ENCODE measurements around the gene CFB.

CFB gene

GRCh38 chr6:31918069-31918720 lies 27.7 kb upstream of the CFB start:
- Histone ChIP-seq H2BK15ac (ENCODE audit: low read length) (no peak overlapping the region), H3K9me3 (replicated peaks in 1 of 2; ENCODE audit: control insufficient read depth in 2 of 2, insufficient read depth in 1 of 2, low read depth in 1 of 2, low read length in 2 of 2) (peaks cover 0 to 2% of the 10 kb centered on the region in 2 donors), H3K4ac (ENCODE audit: low read length) (no peak overlapping the region), H3K4me2 (ENCODE audit: insufficient read depth, low read length, poor library complexity, severe bottlenecking) (no peak overlapping the region), H3K23ac (ENCODE audit: low read depth, low read length, poor library complexity) (no peak overlapping the region), H2AK5ac (ENCODE audit: low read depth, low read length) (no peak overlapping the region), H2BK120ac (ENCODE audit: low read depth, low read length) (no peak overlapping the region), H3K9ac (ENCODE audit: low read depth, low read length, poor library complexity) (no peak overlapping the region), H4K91ac (ENCODE audit: low read depth, low read length, poor library complexity) (no peak overlapping the region), H4K8ac (ENCODE audit: low read depth, low read length) (no peak overlapping the region), H3K79me1 (ENCODE audit: low read depth, low read length) (no peaks in the 10 kb centered on the region), H2BK12ac (ENCODE audit: low read length) (no peak overlapping the region), H3K27me3 (ENCODE audit: control insufficient read depth in 3 of 3, insufficient read depth in 3 of 3, low read depth in 1 of 3, low read length in 3 of 3) (peaks cover 0 to 3% (median 0%) of the 10 kb centered on the region in 3 experiments), H3K27ac (replicated peaks; ENCODE audit: low read length) (no peak overlapping the region), H3K4me3 (ENCODE audit: low read length in 2 of 2) (no peak overlapping the region), H3K36me3 (replicated peaks in 1 of 2; ENCODE audit: control insufficient read depth in 2 of 2, insufficient read depth in 2 of 2, low read length in 2 of 2) (no peaks in the 10 kb centered on the region), H2AFZ (ENCODE audit: low read length) (no peak overlapping the region), H3K18ac (ENCODE audit: low read length) (no peak overlapping the region), H3K4me1 (ENCODE audit: control insufficient read depth in 2 of 2, insufficient read depth in 1 of 2, low read depth in 1 of 2, low read length in 2 of 2) (no peaks in the 10 kb centered on the region), H2BK5ac (ENCODE audit: low read length) (no peak overlapping the region), H3K14ac (ENCODE audit: low read length) (no peak overlapping the region)
- DNase-seq (ENCODE audit: low spot score), result no peak
- WGBS, 2 donors (ENCODE audit: extremely low coverage in 2 of 2, insufficient read length in 2 of 2, insufficient replicate concordance in 1 of 2), result no CpG with 5 or more reads among the region's 8 CpGs

- Histone ChIP-seq H3K4me2 (ENCODE audit: insufficient read depth, low read length, poor library complexity, severe bottlenecking) (no peak overlapping the region), H2AK5ac (ENCODE audit: low read depth, low read length) (no peak overlapping the region), H2BK5ac (ENCODE audit: low read length) (no peak overlapping the region), H3K79me1 (ENCODE audit: low read depth, low read length) (no peaks in the 10 kb centered on the region), H4K91ac (ENCODE audit: low read depth, low read length, poor library complexity) (no peak overlapping the region), H3K4ac (ENCODE audit: low read length) (no peak overlapping the region), H3K4me3 (ENCODE audit: low read length in 2 of 2) (no peak overlapping the region), H3K23ac (ENCODE audit: low read depth, low read length, poor library complexity) (no peak overlapping the region), H2BK15ac (ENCODE audit: low read length) (no peak overlapping the region), H3K9ac (ENCODE audit: low read depth, low read length, poor library complexity) (no peak overlapping the region), H3K36me3 (replicated peaks in 1 of 2; ENCODE audit: control insufficient read depth in 2 of 2, insufficient read depth in 2 of 2, low read length in 2 of 2) (no peaks in the 10 kb centered on the region), H2BK12ac (ENCODE audit: low read length) (no peak overlapping the region), H2BK120ac (ENCODE audit: low read depth, low read length) (no peak overlapping the region), H3K18ac (ENCODE audit: low read length) (no peak overlapping the region), H2AFZ (ENCODE audit: low read length) (no peak overlapping the region), H3K27me3 (ENCODE audit: control insufficient read depth in 3 of 3, insufficient read depth in 3 of 3, low read depth in 1 of 3, low read length in 3 of 3) (peaks cover 0 to 5% (median 0%) of the 10 kb centered on the region in 3 experiments), H3K14ac (ENCODE audit: low read length) (no peak overlapping the region), H4K8ac (ENCODE audit: low read depth, low read length) (no peak overlapping the region), H3K4me1 (ENCODE audit: control insufficient read depth in 2 of 2, insufficient read depth in 1 of 2, low read depth in 1 of 2, low read length in 2 of 2) (no peaks in the 10 kb centered on the region), H3K9me3 (replicated peaks in 1 of 2; ENCODE audit: control insufficient read depth in 2 of 2, insufficient read depth in 1 of 2, low read depth in 1 of 2, low read length in 2 of 2) (peaks cover 0 to 2% of the 10 kb centered on the region in 2 donors), H3K27ac (replicated peaks; ENCODE audit: low read length) (no peak overlapping the region)
- no peak for DNase-seq (ENCODE audit: low spot score)
- WGBS, 2 donors (ENCODE audit: extremely low coverage in 2 of 2, insufficient read length in 2 of 2, insufficient replicate concordance in 1 of 2), result no CpG with 5 or more reads among the region's 6 CpGs
Observed at GRCh38 chr6:31919624-31920303, 26.1 kb upstream of the CFB start.

- Histone ChIP-seq H3K4ac (ENCODE audit: low read length) (no peak overlapping the region), H2BK12ac (ENCODE audit: low read length) (no peak overlapping the region), H4K8ac (ENCODE audit: low read depth, low read length) (no peak overlapping the region), H3K4me1 (ENCODE audit: control insufficient read depth in 2 of 2, insufficient read depth in 1 of 2, low read depth in 1 of 2, low read length in 2 of 2) (no peaks in the 10 kb centered on the region), H2BK120ac (ENCODE audit: low read depth, low read length) (no peak overlapping the region), H3K14ac (ENCODE audit: low read length) (no peak overlapping the region), H2AFZ (ENCODE audit: low read length) (no peak overlapping the region), H3K9ac (ENCODE audit: low read depth, low read length, poor library complexity) (no peak overlapping the region), H3K27ac (replicated peaks; ENCODE audit: low read length) (no peak overlapping the region), H3K79me1 (ENCODE audit: low read depth, low read length) (no peaks in the 10 kb centered on the region), H2AK5ac (ENCODE audit: low read depth, low read length) (no peak overlapping the region), H3K27me3 (ENCODE audit: control insufficient read depth in 3 of 3, insufficient read depth in 3 of 3, low read depth in 1 of 3, low read length in 3 of 3) (peaks cover 0 to 7% (median 0%) of the 10 kb centered on the region in 3 experiments), H2BK15ac (ENCODE audit: low read length) (no peak overlapping the region), H3K36me3 (replicated peaks in 1 of 2; ENCODE audit: control insufficient read depth in 2 of 2, insufficient read depth in 2 of 2, low read length in 2 of 2) (no peaks in the 10 kb centered on the region), H3K9me3 (replicated peaks in 1 of 2; ENCODE audit: control insufficient read depth in 2 of 2, insufficient read depth in 1 of 2, low read depth in 1 of 2, low read length in 2 of 2) (peaks cover 0 to 2% of the 10 kb centered on the region in 2 donors), H3K4me3 (ENCODE audit: low read length in 2 of 2) (no peak overlapping the region), H3K23ac (ENCODE audit: low read depth, low read length, poor library complexity) (no peak overlapping the region), H3K18ac (ENCODE audit: low read length) (no peak overlapping the region), H3K4me2 (ENCODE audit: insufficient read depth, low read length, poor library complexity, severe bottlenecking) (no peak overlapping the region), H4K91ac (ENCODE audit: low read depth, low read length, poor library complexity) (no peak overlapping the region), H2BK5ac (ENCODE audit: low read length) (no peak overlapping the region)
- no CpG with 5 or more reads among the region's 2 CpGs for WGBS, 2 donors (ENCODE audit: extremely low coverage in 2 of 2, insufficient read length in 2 of 2, insufficient replicate concordance in 1 of 2)
- DNase-seq (ENCODE audit: low spot score), result no peak
Observed at GRCh38 chr6:31920811-31921210, 25.1 kb upstream of the CFB start.

GRCh38 chr6:31922942-31923341 lies 23.0 kb upstream of the CFB start:
- Histone ChIP-seq H3K9ac (ENCODE audit: low read depth, low read length, poor library complexity) (no peak overlapping the region), H3K27me3 (ENCODE audit: control insufficient read depth in 3 of 3, insufficient read depth in 3 of 3, low read depth in 1 of 3, low read length in 3 of 3) (peaks cover 0 to 10% (median 0%) of the 10 kb centered on the region in 3 experiments), H3K36me3 (replicated peaks in 1 of 2; ENCODE audit: control insufficient read depth in 2 of 2, insufficient read depth in 2 of 2, low read length in 2 of 2) (no peaks in the 10 kb centered on the region), H2AK5ac (ENCODE audit: low read depth, low read length) (no peak overlapping the region), H2AFZ (ENCODE audit: low read length) (no peak overlapping the region), H4K8ac (ENCODE audit: low read depth, low read length) (no peak overlapping the region), H4K91ac (ENCODE audit: low read depth, low read length, poor library complexity) (no peak overlapping the region), H2BK12ac (ENCODE audit: low read length) (no peak overlapping the region), H3K79me1 (ENCODE audit: low read depth, low read length) (no peaks in the 10 kb centered on the region), H2BK5ac (ENCODE audit: low read length) (no peak overlapping the region), H3K14ac (ENCODE audit: low read length) (no peak overlapping the region), H2BK15ac (ENCODE audit: low read length) (no peak overlapping the region), H3K4ac (ENCODE audit: low read length) (no peak overlapping the region), H3K23ac (ENCODE audit: low read depth, low read length, poor library complexity) (no peak overlapping the region), H2BK120ac (ENCODE audit: low read depth, low read length) (no peak overlapping the region), H3K27ac (replicated peaks; ENCODE audit: low read length) (no peak overlapping the region), H3K9me3 (replicated peaks in 1 of 2; ENCODE audit: control insufficient read depth in 2 of 2, insufficient read depth in 1 of 2, low read depth in 1 of 2, low read length in 2 of 2) (peaks cover 2 to 5% of the 10 kb centered on the region in 2 donors), H3K4me1 (ENCODE audit: control insufficient read depth in 2 of 2, insufficient read depth in 1 of 2, low read depth in 1 of 2, low read length in 2 of 2) (peaks cover 0 to 2% of the 10 kb centered on the region in 2 donors), H3K4me3 (ENCODE audit: low read length in 2 of 2) (no peak overlapping the region), H3K18ac (ENCODE audit: low read length) (no peak overlapping the region), H3K4me2 (ENCODE audit: insufficient read depth, low read length, poor library complexity, severe bottlenecking) (no peak overlapping the region)
- no CpG with 5 or more reads among the region's 5 CpGs for WGBS, 2 donors (ENCODE audit: extremely low coverage in 2 of 2, insufficient read length in 2 of 2, insufficient replicate concordance in 1 of 2)
- DNase-seq (ENCODE audit: low spot score), result no peak
